Germinal center (tissue), 1 donor: ENCODE measurements around the gene COLEC12.
"Not testable (repeated sequence)": the region's sequence is repeated elsewhere in the genome, so short reads cannot be mapped to it uniquely, and the experiment has no call there.

Source experiments
- DNase-seq: peaks from one replicate; pipeline ENCODE4 v3.0.0; 2012; ENCODE audit warnings: mixed read lengths, low spot score

Gene COLEC12

DNA sequence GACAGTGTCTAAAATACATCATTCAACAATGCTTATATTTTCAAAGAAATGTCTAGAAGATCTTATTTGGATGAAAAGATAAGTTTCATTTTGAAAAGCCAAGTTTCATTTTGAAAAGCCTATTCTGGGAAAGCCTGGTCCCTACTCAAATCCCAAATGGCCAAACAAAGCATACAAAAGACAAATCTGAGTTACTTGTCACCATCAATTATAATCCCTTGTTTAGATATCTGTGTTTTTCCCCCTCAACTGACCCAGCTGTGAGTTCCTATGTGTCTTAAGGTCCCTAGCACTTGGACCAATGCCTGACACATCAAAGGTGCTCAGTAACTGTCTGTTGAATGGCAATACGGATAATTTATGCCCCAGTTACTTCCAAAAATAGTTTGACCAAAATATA is 180.3 kb downstream of the COLEC12 start:
- no peak for DNase-seq

DNA sequence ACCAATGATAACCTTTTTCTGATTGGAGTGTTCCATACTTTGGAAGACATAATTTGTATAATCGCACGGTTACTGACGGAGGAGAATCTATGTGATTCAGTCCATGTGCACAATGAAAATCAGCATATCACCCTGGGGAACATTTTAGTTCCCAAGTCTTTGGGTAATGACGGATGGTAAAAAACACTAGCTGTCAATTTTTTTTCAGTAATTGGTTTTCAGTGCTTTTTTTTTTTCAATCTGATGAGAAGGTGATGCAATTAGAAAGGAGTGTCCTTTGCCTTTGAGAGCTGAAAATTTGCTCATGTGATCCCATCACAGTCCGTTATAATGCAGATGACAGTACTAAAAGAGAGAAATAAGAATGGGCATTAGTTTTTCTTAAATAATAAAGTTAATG is 180.8 kb downstream of the COLEC12 start:
- no peak for DNase-seq

DNA sequence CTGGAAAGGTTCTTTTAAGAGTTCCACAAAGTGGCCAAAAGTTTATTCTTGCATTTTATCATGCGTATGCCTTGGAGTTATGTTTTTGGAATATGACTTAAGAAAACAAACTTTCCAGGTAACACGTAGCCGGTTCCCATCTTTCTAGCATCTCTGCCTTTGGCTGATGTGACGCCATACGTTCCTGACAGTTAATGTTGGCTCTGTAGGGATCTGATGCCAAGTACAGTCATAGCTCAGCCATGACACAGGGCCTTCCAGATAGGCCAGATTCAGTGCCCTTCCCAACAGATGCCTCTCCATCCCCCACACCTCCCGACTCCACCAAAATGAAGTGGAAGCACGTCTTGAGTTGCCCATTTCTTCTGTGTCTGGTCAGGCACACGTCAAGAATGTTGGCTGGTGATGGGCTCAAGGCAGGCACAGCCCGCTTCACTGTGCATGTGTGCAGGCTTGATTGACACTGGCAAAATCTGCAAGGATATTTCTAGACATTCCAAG is 181.7 kb downstream of the COLEC12 start:
- DNase-seq, result no peak

DNA sequence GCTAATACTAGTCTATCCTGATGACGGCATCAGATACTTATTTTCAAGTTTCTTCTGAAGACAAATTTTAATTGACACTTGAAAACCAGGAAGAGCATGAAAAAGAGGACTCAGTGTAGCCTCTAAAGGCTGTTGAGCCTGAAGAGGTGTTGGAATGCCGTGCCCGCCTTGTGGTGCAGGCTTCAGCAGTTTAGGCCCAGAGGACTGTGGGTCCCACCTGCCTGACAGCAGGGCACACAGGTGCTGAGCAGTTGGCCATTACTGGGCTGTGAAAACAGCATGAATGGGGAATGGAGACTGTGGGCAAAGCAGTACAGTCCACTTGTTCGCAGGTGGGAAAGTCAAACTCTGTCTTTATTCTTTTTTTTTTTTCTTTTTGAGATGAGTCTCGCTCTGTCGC is 182.9 kb downstream of the COLEC12 start:
- DNase-seq, result no peak

DNA sequence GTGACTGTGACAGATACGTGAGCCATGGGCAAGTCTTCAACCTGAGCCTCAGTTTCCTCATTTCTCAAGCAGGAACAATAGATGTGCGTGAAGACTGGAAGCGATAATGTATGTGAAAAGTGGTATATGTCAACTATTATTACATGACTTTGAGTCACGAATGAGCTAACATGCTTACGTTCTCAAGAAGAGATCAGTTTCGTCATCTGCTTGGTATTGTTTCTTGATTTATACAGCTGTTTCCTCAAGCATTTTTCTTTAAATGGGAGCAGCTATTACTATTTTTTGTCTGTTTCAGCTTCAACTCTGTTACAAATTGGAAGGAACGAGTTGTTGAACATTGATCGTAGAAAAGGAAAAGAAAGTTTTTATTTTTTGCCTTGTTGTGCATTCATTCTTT is 184.1 kb downstream of the COLEC12 start:
- no peak for DNase-seq

DNA sequence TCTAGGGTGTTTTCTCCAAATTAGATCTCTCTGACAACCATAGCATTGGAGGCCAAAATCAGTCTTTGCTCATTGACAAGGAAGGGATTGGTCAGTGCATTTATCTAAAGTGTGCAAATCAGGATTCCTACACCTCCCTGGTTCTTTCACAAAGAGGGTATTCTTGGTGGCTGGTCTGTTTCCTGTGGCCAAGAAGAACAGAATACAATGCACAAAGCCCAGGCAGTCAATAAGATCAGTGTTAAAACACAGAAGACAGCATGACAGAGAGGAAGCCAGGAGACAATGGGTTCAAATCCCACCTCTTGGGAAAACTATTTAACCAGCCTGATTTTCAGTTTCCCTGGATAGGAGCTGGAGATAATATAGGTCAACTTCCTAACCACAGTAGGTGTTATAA is 186.6 kb downstream of the COLEC12 start:
- no peak for DNase-seq

DNA sequence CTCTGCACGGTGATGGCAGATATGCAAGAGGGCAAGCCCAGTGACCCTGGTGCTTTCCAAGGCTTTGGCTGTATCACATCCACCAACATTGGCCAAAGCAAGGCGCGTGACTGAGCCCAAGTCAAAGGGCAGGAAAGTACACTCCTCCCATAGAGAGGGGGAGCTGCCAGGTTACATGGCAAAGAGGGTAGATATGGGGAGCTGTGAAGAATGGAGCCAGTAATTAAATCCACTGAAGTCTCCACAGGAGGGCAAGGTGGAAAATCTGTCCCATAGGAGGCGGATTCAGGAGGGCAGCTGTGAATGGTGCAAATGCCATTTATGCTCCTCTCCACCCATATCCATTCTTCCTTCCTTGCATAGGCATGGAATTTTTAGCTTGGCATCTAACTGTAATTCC is 188.1 kb downstream of the COLEC12 start:
- no peak for DNase-seq

DNA sequence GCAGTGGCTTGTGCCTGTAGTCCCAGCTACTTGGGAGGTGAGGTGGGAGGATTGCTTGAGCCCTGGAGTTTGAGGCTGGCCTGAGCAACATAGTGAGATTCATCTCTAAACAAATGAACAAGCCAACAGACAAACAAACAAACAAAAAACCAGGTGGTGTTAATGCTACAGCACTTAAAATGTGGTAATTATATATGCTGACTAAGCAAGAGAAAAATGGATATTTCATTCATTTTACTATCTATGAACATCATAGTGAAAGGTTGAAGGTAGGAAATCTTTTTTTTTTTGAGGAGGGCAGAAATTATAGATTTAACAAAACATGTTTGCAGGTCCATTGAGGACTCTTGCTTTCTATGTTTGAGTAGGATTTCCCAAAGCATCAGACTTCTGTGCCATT is 190.5 kb downstream of the COLEC12 start:
- no peak for DNase-seq

DNA sequence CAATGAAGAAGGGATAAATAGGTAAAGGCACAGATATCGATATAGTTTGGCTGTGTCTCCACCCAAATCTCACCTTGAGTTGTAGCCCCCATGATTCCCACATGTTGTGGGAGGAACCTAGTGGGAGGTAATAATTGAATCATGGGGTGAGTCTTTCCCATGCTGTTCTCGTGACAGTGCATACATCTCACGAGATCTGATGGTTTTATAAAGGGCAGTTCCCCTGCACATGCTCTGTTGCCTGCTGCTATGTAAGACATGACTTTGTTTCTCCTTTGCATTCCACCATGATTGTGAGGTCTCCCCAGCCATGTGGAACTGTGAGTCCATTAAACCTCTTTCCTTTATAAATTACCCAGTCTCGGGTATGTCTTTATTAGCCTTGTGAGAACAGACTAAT is 192.4 kb downstream of the COLEC12 start:
- not testable (repeated sequence) for DNase-seq

DNA sequence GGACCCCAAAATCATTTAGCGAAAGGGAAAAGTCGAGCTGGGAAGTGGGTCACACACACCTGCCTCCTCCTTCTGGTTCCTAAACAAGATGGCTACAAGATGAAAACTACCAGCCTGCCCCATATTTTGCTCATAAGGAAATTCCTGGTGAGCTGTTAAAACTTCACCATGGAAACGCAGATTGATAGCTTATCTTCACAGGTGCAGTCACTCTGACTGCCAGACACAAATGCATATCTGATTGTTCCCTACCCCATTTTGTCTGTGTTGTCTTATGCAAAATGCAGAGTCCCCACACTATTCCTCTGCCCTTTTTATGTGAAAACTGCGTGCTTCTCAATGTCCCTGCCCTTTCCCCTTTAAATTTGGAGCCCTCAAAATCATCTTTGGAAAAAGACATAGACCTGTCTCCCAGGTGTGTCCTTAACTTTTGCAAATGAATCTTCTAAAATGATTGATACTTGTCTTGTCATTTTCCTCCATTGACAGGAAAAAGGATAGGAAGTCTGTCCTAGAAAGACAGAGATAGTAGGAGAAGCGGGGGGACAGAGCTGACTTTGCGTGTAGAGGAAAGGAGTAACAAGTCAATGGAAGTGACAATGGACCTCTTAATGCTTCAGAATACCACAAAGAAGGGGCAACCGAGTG is 193.8 kb downstream of the COLEC12 start:
- DNase-seq, result no peak

DNA sequence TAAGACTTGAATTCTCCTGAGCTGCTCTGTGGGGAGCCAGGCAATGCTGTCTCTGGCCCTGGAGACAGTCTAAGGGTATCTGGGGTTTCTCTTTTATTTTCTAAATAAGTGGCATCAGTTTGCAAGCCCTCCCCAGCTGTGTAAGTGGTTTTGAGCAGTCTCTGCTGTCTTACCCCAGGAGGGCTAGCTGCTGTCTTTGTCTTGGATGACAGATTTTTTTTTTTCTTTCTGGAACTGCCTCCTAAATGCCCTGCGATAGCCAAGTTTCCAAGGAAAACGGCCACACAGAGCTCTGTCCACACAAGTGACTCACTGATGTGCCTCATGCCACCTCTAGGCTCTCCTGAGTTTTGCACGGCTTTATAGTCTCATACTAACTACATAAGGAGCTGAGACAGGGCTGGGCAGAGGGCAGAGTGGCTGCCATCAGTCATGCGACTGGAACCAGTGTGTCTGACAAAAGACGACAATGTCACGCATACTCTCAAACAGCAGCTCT is 195.4 kb downstream of the COLEC12 start:
- no peak for DNase-seq

DNA sequence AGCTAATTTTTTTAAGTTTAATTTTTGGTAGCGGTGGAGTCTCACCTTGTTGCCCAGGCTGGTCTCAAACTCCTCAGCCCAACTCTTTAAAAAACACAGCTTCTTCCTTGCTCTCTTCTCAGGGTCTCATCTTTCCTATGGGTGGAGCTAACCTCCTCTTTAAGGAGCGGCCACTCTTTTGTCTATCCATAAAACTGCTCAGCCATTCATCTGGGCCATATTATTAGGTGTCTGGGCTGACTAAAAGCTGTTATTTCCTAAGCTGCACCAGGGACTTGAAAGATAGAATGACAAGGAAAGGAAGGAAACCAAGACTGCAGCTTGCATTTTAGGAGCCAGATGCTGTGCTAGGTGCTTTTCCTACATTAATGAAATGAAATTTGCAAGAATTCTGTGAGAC is 196.9 kb downstream of the COLEC12 start:
- no peak for DNase-seq

DNA sequence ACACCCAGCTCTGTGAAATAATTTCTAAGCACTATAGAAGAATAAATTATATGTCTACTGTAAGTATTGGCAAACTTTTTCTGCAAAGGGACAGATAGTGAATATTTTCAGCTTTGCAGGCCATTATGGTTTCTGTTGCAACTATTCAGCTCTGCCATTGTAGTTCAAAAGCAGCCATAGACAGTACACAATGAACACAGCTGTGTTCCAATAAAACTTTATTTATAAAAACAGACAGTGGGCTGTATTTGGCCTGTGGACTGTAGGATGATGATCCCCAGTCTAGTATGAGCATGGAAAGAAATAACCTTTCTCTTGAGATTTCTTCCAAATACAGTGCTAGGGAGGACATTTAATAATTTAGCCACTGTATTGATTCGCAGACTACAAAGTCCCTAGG is 197.5 kb downstream of the COLEC12 start:
- no peak for DNase-seq

DNA sequence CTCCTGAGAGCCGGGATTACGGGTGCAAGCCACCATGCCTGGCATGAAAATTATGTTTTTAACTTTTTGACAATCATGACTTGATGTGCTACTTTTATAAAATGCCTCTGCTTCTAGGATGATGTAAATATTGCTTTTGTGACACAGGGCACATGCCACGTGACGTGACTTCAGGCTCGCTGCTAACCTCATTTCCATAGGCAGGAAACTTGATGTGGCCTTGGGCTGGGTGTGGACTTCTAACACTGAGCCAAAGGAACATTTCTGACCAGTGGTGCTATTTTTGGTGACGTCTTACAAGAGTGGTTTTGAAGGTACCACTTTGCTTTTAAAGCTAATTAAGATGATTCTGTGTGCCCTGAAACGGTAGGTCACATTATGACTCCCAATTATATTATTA is 198.4 kb downstream of the COLEC12 start:
- no peak for DNase-seq

DNA sequence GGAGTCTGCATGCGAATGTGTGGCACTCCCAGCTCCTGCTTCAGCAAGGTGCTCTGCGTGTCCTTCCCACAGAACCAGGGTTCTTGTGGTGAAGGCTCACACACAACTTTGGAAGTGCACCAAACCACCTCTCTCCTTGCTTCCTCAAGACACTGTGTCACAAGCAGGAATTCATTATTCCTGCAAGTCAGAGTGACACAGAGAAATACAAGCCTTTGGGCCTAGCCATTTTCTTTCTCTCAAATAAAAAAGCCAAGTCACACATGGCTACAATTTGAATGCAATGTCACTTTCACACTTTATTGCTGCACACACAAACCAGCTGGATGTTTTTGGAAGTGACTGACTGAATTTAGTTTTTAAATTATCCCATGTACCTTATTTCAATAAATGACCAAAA is 202.6 kb downstream of the COLEC12 start:
- no peak for DNase-seq

DNA sequence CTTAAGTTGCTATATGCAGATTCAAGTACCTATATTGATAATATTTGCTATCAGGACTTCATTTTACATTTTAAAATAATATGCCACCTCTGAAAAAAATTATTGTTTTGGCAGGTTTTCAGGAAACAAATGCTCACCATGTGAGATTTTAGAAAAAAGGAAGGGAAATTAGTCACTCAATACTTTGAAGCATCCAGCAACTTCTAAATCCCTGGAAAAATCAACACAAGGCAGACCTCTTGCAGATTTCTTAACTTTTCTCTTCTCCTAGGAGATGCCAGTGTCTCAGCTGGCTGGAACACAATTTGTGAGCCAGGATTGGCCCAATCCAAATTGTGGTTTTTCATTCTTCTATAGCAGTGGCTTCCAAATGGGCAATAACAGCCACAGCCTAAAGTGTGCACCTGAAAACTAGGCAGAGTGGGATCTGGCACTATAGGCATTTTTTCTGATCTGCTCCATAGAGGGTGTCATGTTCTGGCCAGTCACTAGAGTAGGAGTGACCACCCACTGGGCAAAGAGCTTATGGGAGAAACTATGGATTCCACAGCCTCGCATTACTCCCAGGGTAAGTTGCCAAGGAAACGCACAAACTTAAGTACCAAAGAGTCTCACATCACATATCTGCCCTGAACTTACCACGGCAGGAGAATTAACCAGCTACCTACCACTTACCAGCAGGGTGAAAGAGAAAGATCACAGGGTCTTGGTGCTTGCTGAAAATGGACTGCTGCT is 204.6 kb downstream of the COLEC12 start:
- no peak for DNase-seq

DNA sequence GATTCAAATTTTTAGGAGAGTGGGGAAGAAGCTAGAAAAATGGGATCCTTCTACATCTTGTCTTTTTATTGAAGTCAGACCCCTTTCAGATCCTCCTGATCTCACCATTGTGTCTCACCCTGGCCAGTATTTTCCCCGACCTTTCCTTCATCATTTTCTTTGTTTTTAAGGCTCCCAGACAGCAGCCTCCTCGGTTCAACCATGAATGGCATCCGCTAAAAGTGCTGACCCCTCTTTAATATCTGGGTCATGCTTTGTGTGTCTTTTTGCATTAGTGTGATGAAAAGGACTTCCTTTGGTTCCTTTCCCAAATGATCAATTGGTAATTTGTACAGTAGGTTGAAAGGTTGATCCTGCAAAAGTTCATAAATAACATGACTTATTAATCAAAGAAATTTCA is 205.9 kb downstream of the COLEC12 start:
- no peak for DNase-seq

DNA sequence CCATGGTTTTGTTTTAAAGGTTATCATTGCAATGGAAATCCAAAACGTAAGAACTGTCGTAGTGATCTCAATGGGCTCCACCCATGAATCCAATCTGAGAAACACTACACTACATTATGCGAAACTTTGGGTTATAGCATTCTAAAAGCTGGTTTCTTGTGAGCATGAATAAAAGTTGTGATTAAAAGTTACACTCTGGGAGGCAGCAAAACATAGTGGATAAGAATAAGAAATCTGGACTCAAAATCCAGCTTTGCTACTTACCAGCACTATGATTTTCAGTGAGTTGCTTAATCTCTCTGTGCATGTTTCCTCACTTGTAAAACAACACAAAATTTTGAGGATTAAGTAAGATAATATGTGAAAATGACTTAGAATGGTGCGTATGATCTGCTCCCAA is 207.0 kb downstream of the COLEC12 start:
- no peak for DNase-seq

DNA sequence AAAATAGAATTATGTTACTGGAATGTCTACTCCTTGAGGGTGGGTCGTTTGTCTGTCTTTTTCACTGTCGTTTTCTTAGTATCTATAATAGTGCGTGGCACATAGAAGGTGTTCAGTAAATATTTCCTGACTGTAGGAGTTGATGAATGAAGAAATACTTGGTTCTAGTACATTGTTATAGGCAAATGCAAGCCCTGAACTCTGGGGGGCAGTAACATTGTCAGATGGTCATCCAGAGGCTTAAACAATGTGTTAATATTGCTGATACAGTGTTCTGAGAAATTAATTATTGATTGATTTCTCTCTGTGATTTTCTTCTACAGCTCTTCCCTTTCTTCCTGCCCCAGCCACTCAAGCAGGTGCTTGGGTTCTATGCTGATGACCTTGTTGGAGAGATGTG is 208.2 kb downstream of the COLEC12 start:
- DNase-seq, result no peak

DNA sequence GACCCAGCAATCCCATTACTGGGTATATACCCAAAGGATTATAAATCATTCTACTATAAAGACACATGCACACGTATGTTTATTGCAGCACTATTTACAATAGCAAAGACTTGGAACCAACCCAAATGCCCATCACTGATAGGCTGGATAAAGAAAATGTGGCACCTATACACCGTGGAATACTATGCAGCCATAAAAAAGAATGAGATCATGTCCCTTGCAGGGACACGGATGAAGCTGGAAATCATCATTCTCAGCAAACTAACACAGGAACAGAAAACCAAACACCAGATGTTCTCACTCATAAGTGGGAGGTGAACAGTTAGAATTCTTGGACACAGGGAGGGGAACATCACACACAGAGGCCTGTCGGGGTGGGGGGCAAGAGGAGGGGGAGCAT is 210.5 kb downstream of the COLEC12 start:
- not testable (repeated sequence) for DNase-seq

DNA sequence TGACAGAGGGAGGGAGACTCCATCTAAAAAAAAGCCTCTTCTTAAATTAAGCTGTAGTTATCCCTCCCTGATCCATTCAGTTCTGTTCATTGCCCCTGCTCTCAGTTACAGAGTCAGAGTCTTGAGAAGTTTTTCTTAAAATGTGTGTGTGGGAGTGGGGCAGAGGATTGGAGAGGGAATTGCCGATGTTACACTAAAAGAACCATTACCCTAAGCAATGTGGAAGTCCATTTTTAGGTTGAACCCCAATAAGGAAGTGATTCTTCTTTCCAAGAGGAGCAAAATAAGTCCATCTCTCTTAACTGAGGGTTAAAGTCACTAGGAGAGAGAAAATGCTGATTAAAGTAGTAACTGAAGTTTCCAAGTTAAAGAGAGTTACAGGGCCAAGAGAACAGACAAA is 211.5 kb downstream of the COLEC12 start:
- DNase-seq, result no peak

DNA sequence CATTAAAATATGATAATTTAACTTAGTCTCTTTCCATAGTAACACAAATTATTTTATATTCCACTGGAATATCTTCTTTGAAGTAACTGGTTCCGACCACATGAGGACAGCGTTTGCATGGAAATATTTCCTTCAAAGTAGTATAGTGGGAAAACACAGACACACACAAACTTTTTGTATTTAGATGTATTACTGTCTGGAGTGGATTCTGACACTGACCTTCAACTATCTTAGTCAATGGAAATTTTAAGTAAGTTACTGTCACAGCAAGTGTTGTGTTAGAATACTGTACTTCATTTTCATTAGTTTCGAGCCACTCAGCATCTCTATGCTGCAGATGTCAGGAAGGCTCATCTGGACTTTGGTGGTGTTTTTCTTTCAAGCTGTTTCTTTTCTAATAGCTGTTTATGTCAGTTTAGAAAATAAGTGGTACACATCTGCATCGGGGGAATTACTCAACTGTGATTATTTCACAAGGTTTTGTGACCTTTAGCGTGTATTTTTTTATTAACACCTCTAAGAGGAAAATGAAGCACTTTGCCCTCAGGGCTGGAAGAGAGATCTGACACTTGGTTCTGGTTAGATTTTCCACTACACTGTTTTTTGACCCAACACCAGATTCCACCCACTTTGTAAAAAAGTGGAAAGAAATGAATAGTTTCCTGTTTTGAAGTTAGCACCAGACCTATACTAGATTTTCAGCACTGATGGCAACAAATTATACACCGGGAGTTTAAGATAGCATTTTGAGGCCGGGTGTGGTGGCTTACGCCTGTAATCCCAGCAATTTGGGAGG is 213.8 kb downstream of the COLEC12 start:
- DNase-seq, result no peak

DNA sequence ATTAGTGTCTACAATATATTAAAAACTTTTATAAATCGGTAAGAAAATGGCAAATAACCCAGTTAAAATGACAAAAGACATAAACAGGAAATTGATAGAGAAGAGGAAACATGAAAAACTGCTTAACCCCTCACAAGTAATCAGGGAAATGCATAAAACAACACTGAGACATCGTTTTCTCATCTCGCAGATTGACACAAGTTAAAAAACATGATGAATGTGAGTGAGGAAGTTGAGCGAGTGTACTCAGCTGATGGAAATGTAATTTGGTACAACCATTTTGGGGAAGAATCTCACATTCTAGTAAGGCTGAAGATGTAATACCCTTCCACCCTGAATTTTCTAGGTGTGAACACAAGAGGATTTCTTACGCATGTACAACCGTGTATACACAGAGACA is 214.7 kb downstream of the COLEC12 start:
- DNase-seq, result no peak
